NCI-H146 treated with DMSO at 0.1 percent for 48 hours (cell line): ENCODE data around the gene ATP13A4.

Experiments used
- DNase-seq: peaks from one replicate; lab custom pipeline; 2025; ENCODE audit not compliant: unreplicated experiment; lab: John Stamatoyannopoulos, UW

ATP13A4 gene

GRCh38 chr3:193400304-193400703 is 154.4 kb downstream of the ATP13A4 start:
- no peak for DNase-seq

GRCh38 chr3:193396451-193397244 is 158.0 kb downstream of the ATP13A4 start:
- DNase-seq, result no peak

GRCh38 chr3:193391902-193392301 is 162.8 kb downstream of the ATP13A4 start:
- DNase-seq, result no peak

GRCh38 chr3:193389335-193389734 is 165.4 kb downstream of the ATP13A4 start:
- no peak for DNase-seq

GRCh38 chr3:193388361-193388760 is 166.3 kb downstream of the ATP13A4 start:
- no peak for DNase-seq

GRCh38 chr3:193387596-193387995 is 167.1 kb downstream of the ATP13A4 start:
- DNase-seq, result no peak

GRCh38 chr3:193378706-193379105 is 176.0 kb downstream of the ATP13A4 start, which contains the start of gene ATP13A5:
ATP13A5 (minus strand) TSS chr3:193378753; CDS start chr3:193378725, 28 bp downstream.
- DNase-seq, result no peak

- DNase-seq, result no peak
These were observed 177.1 kb downstream of the ATP13A4 start for GRCh38 chr3:193377591-193377990.

GRCh38 chr3:193375614-193376013 is 179.1 kb downstream of the ATP13A4 start:
- no peak for DNase-seq

- no peak for DNase-seq
These were observed 181.9 kb downstream of the ATP13A4 start for GRCh38 chr3:193372783-193373182.

GRCh38 chr3:193367868-193368267 is 186.8 kb downstream of the ATP13A4 start:
- no peak for DNase-seq

GRCh38 chr3:193357291-193357690 is 197.4 kb downstream of the ATP13A4 start:
- DNase-seq, result no peak

GRCh38 chr3:193354423-193354822 is 200.3 kb downstream of the ATP13A4 start:
- no peak for DNase-seq
